ENCODE measurements around the gene BCOR.

- TF ChIP-seq POLR2A (IDR thresholded peaks at IDR 0.05; ENCODE audit: low read length) (no peak), GATA1 (IDR thresholded peaks at IDR 0.05; ENCODE audit: low read depth, low read length) (no peak)
Measured at GRCh38 chrX:40009890-40010289, 87.9 kb downstream of the BCOR start.

Data from erythroblast (primary cell).